Mucosa of descending colon (tissue), 3 donors: ENCODE data around the gene ALPL. TPM values are rescaled to one million over a fixed set of nuclear protein-coding genes. Genes with fewer than 3 reads are reported as not detected.

Source experiments
- ATAC-seq: fragments of 200-7000 bp; cut with Tn5 transposase; one replicate; pipeline ENCODE4 v1.9.1; 2020; ENCODE audit warnings: mild to moderate bottlenecking, moderate library complexity
- DNase-seq, 3 donors: peaks; one replicate each; pipeline ENCODE4 v3.0.0-alpha.2; 2020
- H3K36me3 ChIP-seq: fragments of 200-600 bp; one replicate; pipeline ENCODE4 v1.8.0; 2021; ENCODE audit warnings: low read depth, mild to moderate bottlenecking
- H3K4me1 ChIP-seq: fragments of 200-600 bp; one replicate; pipeline ENCODE4 v1.8.0; 2021; ENCODE audit warnings: low read depth, mild to moderate bottlenecking
- H3K4me3 ChIP-seq: fragments of 200-600 bp; one replicate; pipeline ENCODE4 v1.8.0; 2021; ENCODE audit warnings: mild to moderate bottlenecking
- H3K9me3 ChIP-seq: fragments of 200-600 bp; one replicate; pipeline ENCODE4 v1.8.0; 2021; ENCODE audit warnings: mild to moderate bottlenecking
- CTCF ChIP-seq: fragments of 200-600 bp; IDR thresholded peaks from one replicate; pipeline ENCODE4 v1.8.0; 2022; ENCODE audit warnings: antibody characterized with exemption, mild to moderate bottlenecking
- intact Hi-C, 2 donors: fragments of 100-400 bp; cut with DNase I in 1 of 2; cut with micrococcal nuclease in 1 of 2; formaldehyde crosslinking; loops; one replicate each; pipeline versions ENCODE4 v1.11.0 to v1.11.1; 2022; cut with DNase I, micrococcal nuclease
- total RNA-seq, 3 donors: library from RNA; stranded (reverse); fragmentation: NEBNext Ultra II Directional in 2 of 3; extraction: Animal tissue kit (Norgen Biotek cat#: 25700) in 2 of 3; gene quantifications; one replicate each; pipeline versions ENCODE4 v1.2.1 to v1.2.4, GENCODE V29; 2021 to 2023
- donor health status: DM: no; HTN: no; CAD: no; lungs with moderate emphysema.
- donor health status: DM: no; HTN: no; CAD: no.
- donor health status: DM: no; HTN: yes; CAD: no.

ALPL gene
- total RNA-seq, 3 donors from 2014 or later: 0.82 to 2.7 (median 0.90) TPM

- H3K4me3 ChIP-seq: no peak overlapping the region
- no peaks in the 10 kb centered on the region for H3K36me3 ChIP-seq
- intact Hi-C loops: no loop called here
- ATAC-seq: no peak
- no peaks in the 10 kb centered on the region for H3K9me3 ChIP-seq
- no peak for DNase-seq
- no peak for TF ChIP-seq CTCF
- H3K4me1 ChIP-seq: peaks cover 6% of the 10 kb centered on the region
Observed at GRCh38 chr1:21612057-21612456, 102.8 kb downstream of the ALPL start.

GRCh38 chr1:21613072-21613867 lies 104.0 kb downstream of the ALPL start:
- H3K4me1 ChIP-seq: peaks cover 6% of the 10 kb centered on the region
- intact Hi-C loops: no loop called here
- H3K36me3 ChIP-seq: no peaks in the 10 kb centered on the region
- TF ChIP-seq CTCF: no peak
- H3K4me3 ChIP-seq: no peak overlapping the region
- H3K9me3 ChIP-seq: no peaks in the 10 kb centered on the region
- ATAC-seq (no peak), DNase-seq (no peak)

- Histone ChIP-seq H3K9me3 (no peaks in the 10 kb centered on the region), H3K36me3 (no peaks in the 10 kb centered on the region), H3K4me3 (no peak overlapping the region), H3K4me1 (peaks cover 6% of the 10 kb centered on the region)
- DNase-seq (peak; percentile 63 to 68 (median 67)), ATAC-seq (peak; percentile 82)
- intact Hi-C loops: no loop called here
- TF ChIP-seq CTCF: no peak
Observed at GRCh38 chr1:21614419-21615115, 105.3 kb downstream of the ALPL start.

GRCh38 chr1:21616372-21616771 lies 107.1 kb downstream of the ALPL start:
- Histone ChIP-seq H3K36me3 (no peaks in the 10 kb centered on the region), H3K4me1 (peaks cover 6% of the 10 kb centered on the region), H3K4me3 (no peak overlapping the region), H3K9me3 (no peaks in the 10 kb centered on the region)
- intact Hi-C loops: no loop called here
- no peak for DNase-seq
- no peak for ATAC-seq
- TF ChIP-seq CTCF: no peak

- intact Hi-C loops: no loop called here
- ATAC-seq (no peak), DNase-seq (no peak)
- H3K4me1 ChIP-seq: peaks cover 11% of the 10 kb centered on the region
- TF ChIP-seq CTCF: no peak
- H3K4me3 ChIP-seq: no peak overlapping the region
- H3K9me3 ChIP-seq: no peaks in the 10 kb centered on the region
- no peaks in the 10 kb centered on the region for H3K36me3 ChIP-seq
Observed at GRCh38 chr1:21617126-21617738, 108.0 kb downstream of the ALPL start.
